ENCODE results near the gene NDUFS1. TPM values are rescaled to one million over a fixed set of nuclear protein-coding genes. Genes with fewer than 3 reads are reported as not detected.

Gene NDUFS1
- total and polyA plus RNA-seq, 2 of the 8 experiments (the other 6 are each of a cell fraction or from before 2014, with no cell fraction given): 42.1 to 97.0 TPM

GRCh38 chr2:206069417-206069816 lies 89.8 kb downstream of the NDUFS1 start (continued):
- TF ChIP-seq CHD7 (IDR thresholded peaks at IDR 0.05; ENCODE audit: insufficient replicate concordance, low read length) (no peak), ZNF274 (IDR thresholded peaks at IDR 0.05; ENCODE audit: borderline replicate concordance, extremely low read depth, low read length) (no peak), PHF8 (conservative IDR thresholded peaks at IDR 0.05; ENCODE audit: low read depth, low read length) (no peak), CBX5 (IDR thresholded peaks at IDR 0.05; ENCODE audit: low read depth, low read length) (no peak), KDM5A (IDR thresholded peaks at IDR 0.05; ENCODE audit: low read length) (no peak), MAFK (IDR thresholded peaks at IDR 0.05; ENCODE audit: low read depth, low read length) (no peak), SIRT6 (IDR thresholded peaks at IDR 0.05; ENCODE audit: low read length) (no peak), CEBPB (IDR thresholded peaks at IDR 0.05; ENCODE audit: low read depth, low read length) (no peak), SP4 (IDR thresholded peaks at IDR 0.05; ENCODE audit: low read length) (no peak), E2F6 (IDR thresholded peaks at IDR 0.05) (no peak), BCL11A (IDR thresholded peaks at IDR 0.05; ENCODE audit: low read depth in 2 of 2, low read length in 2 of 2) (no peak), CHD2 (IDR thresholded peaks at IDR 0.05; ENCODE audit: low read length) (no peak), SIX5 (IDR thresholded peaks at IDR 0.05; ENCODE audit: low read depth, low read length) (no peak)

All from H1 (cell line).